GM18867 (cell line): Measurements from ENCODE around the gene KRTAP19-8.

Source experiments
- ATAC-seq: cut with Tn5 transposase; IDR thresholded peaks from one replicate; pipeline ENCODE4 v1.9.1; 2021; ENCODE audit warnings: mild to moderate bottlenecking, moderate library complexity; ENCODE audit not compliant: unreplicated experiment

KRTAP19-8 gene

GRCh38 chr21:31012133-31013089, 25.9 kb downstream of the KRTAP19-8 start:
- ATAC-seq: peak; percentile 68

- no peak for ATAC-seq
These were observed 26.9 kb downstream of the KRTAP19-8 start for GRCh38 chr21:31011412-31011811.

GRCh38 chr21:31008355-31008754, 29.9 kb downstream of the KRTAP19-8 start:
- ATAC-seq: no peak

- no peak for ATAC-seq
These were observed 33.3 kb downstream of the KRTAP19-8 start for GRCh38 chr21:31005019-31005418.

- ATAC-seq: no peak
These were observed 34.8 kb downstream of the KRTAP19-8 start for GRCh38 chr21:31003471-31003870.

GRCh38 chr21:30997541-30997940, 40.7 kb downstream of the KRTAP19-8 start:
- no peak for ATAC-seq

- ATAC-seq: no peak
These were observed 41.5 kb downstream of the KRTAP19-8 start for GRCh38 chr21:30996728-30997127.

- ATAC-seq: no peak
These were observed 43.3 kb downstream of the KRTAP19-8 start for GRCh38 chr21:30994932-30995331.

GRCh38 chr21:30990514-30991262, 47.6 kb downstream of the KRTAP19-8 start:
- no peak for ATAC-seq

- no peak for ATAC-seq
These were observed 49.6 kb downstream of the KRTAP19-8 start for GRCh38 chr21:30988706-30989105.
